PC-3 (cell line): ENCODE results near the gene GFOD2. TPM values are rescaled to one million over a fixed set of nuclear protein-coding genes. Genes with fewer than 3 reads are reported as not detected.
A peak's percentile ranks its signal among the peaks of the same experiment; 100 is the strongest.

Source experiments
- ATAC-seq: fragments of 200-7000 bp; cut with Tn5 transposase; 2 replicates; pipeline ENCODE4 v1.9.1; 2020; ENCODE audit warnings: mild to moderate bottlenecking, moderate library complexity
- BruUV-seq: library from RNA; stranded (reverse); fragments of 400-500 nt; replicated peaks from 2 replicates; lab custom pipeline; 2021; lab: Mats Ljungman, UMichigan
- CTCF ChIA-PET: fragments of 300-600 bp; sonication (Branson Sonifier 250); formaldehyde crosslinking; loops from one replicate; lab custom pipeline; 2022; ENCODE audit warnings: antibody characterized with exemption; lab: Charles Lee
- POLR2A ChIA-PET: fragments of 300-600 bp; sonication (Branson Sonifier 250); formaldehyde crosslinking; loops from one replicate; lab custom pipeline; 2022; ENCODE audit warnings: antibody characterized with exemption; ENCODE audit not compliant: unreplicated experiment; lab: Charles Lee
- DNase-seq: peaks from one replicate; pipeline ENCODE4 v3.0.0-alpha.2; 2015
- H2AFZ ChIP-seq: fragments of 300-600 bp; sonication (generic); 2 replicates; pipeline ENCODE4 v1.6.0; 2016; ENCODE audit warnings: antibody characterized with exemption, low read length
- H3F3A ChIP-seq: fragments of 300-600 bp; sonication (generic); one replicate; pipeline ENCODE4 v1.6.0; 2017; ENCODE audit warnings: antibody characterized with exemption, low read length, control low read depth, mild to moderate bottlenecking; ENCODE audit not compliant: unreplicated experiment
- H3K27ac ChIP-seq: fragments of 300-600 bp; sonication (generic); 2 replicates; pipeline ENCODE4 v1.5.1; 2016; ENCODE audit warnings: mild to moderate bottlenecking, low read length
- H3K27me3 ChIP-seq: fragments of 300-600 bp; sonication (generic); 2 replicates; pipeline ENCODE4 v1.6.1; 2016; ENCODE audit warnings: low read length, mixed read lengths
- H3K36me3 ChIP-seq: fragments of 300-600 bp; sonication (generic); 2 replicates; pipeline ENCODE4 v1.6.1; 2016; ENCODE audit warnings: low read depth, mixed run types, low read length, mixed read lengths
- H3K4me1 ChIP-seq: fragments of 300-600 bp; sonication (generic); 2 replicates; pipeline ENCODE4 v1.5.1; 2016; ENCODE audit warnings: low read length; ENCODE audit not compliant: insufficient read depth
- H3K4me2 ChIP-seq: fragments of 300-600 bp; sonication (generic); 2 replicates; pipeline ENCODE4 v1.6.0; 2016; ENCODE audit warnings: low read length
- H3K4me3 ChIP-seq: fragments of 300-600 bp; sonication (generic); 2 replicates; pipeline ENCODE4 v1.5.1; 2016; ENCODE audit warnings: mild to moderate bottlenecking, low read length, mixed read lengths
- H3K79me2 ChIP-seq: fragments of 300-600 bp; sonication (generic); 2 replicates; pipeline ENCODE4 v1.6.1; 2017; ENCODE audit warnings: low read length, mixed read lengths
- H3K9ac ChIP-seq: fragments of 300-600 bp; sonication (generic); 2 replicates; pipeline ENCODE4 v1.6.0; 2016; ENCODE audit warnings: mild to moderate bottlenecking, low read length
- H3K9me2 ChIP-seq: fragments of 300-600 bp; sonication (generic); replicated peaks from 2 replicates; pipeline ENCODE4 v1.6.1; 2016; ENCODE audit warnings: mixed run types, low read length, mixed read lengths
- H3K9me3 ChIP-seq: fragments of 300-600 bp; sonication (generic); 2 replicates; pipeline ENCODE4 v1.6.1; 2016; ENCODE audit warnings: low read length, mixed read lengths
- H4K20me1 ChIP-seq: fragments of 300-600 bp; sonication (generic); 2 replicates; pipeline ENCODE4 v1.6.1; 2016; ENCODE audit warnings: low read length, mixed read lengths
- EZH2 ChIP-seq: fragments of 300-600 bp; sonication (generic); IDR thresholded peaks from one replicate; pipeline ENCODE4 v1.6.1; 2017; ENCODE audit warnings: antibody characterized with exemption, mild to moderate bottlenecking, low read length; ENCODE audit not compliant: unreplicated experiment
- EZH2phosphoT487 ChIP-seq: fragments of 300-600 bp; sonication (generic); IDR thresholded peaks from 2 replicates; pipeline ENCODE4 v1.6.1; 2018; ENCODE audit warnings: mild to moderate bottlenecking, antibody characterized with exemption, low read length, borderline replicate concordance
- intact Hi-C: fragments of 100-400 bp; cut with micrococcal nuclease; formaldehyde crosslinking; loops from 2 replicates; pipeline ENCODE4 v1.9.0; 2023
- total RNA-seq: library from RNA; depleted of rRNA; stranded (reverse); fragments of >200 nt; gene quantifications from 2 replicates; pipeline ENCODE4 v1.2.3, GENCODE V29; 2014
- TF ChIP-seq, protein P1 (sequence below): fragments of 300-600 bp; sonication (generic); conservative IDR thresholded peaks from 2 replicates; pipeline ENCODE4 v1.5.1; 2017; ENCODE audit warnings: antibody characterized with exemption, low read depth, mild to moderate bottlenecking, low read length

Gene GFOD2
- total RNA-seq, 1 experiment from 2014 or later: 21.8 TPM

DNA sequence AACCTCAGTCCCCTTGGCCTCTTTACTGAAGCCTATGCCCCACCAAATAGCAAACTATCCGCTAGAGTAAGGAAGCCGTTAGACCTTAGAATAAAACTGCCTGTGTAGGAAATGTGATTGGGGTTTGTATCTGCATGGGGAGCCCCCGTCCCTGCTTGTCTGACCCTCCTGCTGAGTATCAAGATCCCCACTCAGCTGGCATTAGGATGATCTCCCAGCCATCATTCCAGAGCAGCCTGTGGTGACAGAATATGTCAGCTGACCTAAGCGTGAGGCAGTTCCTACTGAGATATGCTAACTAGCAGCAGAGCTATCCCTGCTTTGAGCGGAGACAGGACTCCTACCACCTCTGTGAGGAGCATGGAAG lies 645 bp upstream of the GFOD2 start:
- DNase-seq (no peak), ATAC-seq (peak; percentile 43)
- intact Hi-C loops: loop anchor here (5.0 kb wide), 1 partner anchor 88 kb away; the partner anchor contains the start of genes RANBP10 and TSNAXIP1
- no peaks in the 10 kb centered on the region for H3K36me3 ChIP-seq
- H3K27me3 ChIP-seq: no peaks in the 10 kb centered on the region
- H3F3A ChIP-seq: no peaks in the 10 kb centered on the region
- peaks cover 31% of the 10 kb centered on the region for H3K4me1 ChIP-seq
- ChIA-PET CTCF (interaction anchor here (0.5 to 1.3 kb wide), 3 partner anchors 11 to 97 kb away, joined by 3 to 4 read pairs (median 3); no protein-coding TSS in a partner anchor), POLR2A (interaction anchor here (0.6 kb wide), 2 partner anchors 21 to 39 kb away, joined by 3 to 4 read pairs; no protein-coding TSS in a partner anchor)
- peak overlapping the region; percentile 97 for H3K4me3 ChIP-seq
- peak overlapping the region; percentile 94 for H3K9ac ChIP-seq
- TF ChIP-seq, protein P1, sequence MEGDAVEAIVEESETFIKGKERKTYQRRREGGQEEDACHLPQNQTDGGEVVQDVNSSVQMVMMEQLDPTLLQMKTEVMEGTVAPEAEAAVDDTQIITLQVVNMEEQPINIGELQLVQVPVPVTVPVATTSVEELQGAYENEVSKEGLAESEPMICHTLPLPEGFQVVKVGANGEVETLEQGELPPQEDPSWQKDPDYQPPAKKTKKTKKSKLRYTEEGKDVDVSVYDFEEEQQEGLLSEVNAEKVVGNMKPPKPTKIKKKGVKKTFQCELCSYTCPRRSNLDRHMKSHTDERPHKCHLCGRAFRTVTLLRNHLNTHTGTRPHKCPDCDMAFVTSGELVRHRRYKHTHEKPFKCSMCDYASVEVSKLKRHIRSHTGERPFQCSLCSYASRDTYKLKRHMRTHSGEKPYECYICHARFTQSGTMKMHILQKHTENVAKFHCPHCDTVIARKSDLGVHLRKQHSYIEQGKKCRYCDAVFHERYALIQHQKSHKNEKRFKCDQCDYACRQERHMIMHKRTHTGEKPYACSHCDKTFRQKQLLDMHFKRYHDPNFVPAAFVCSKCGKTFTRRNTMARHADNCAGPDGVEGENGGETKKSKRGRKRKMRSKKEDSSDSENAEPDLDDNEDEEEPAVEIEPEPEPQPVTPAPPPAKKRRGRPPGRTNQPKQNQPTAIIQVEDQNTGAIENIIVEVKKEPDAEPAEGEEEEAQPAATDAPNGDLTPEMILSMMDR: no peak
- TF ChIP-seq EZH2: no peak
- TF ChIP-seq EZH2phosphoT487: no peak
- BruUV-seq: TSS peak; percentile 98
- no peaks in the 10 kb centered on the region for H4K20me1 ChIP-seq
- peak overlapping the region; percentile 100 for H3K4me2 ChIP-seq
- H3K27ac ChIP-seq: no peak overlapping the region
- no peaks in the 10 kb centered on the region for H3K9me3 ChIP-seq
- peaks cover 42% of the 10 kb centered on the region for H3K79me2 ChIP-seq
- no peaks in the 10 kb centered on the region for H3K9me2 ChIP-seq
- peak overlapping the region; percentile 64; the same call in 1 of the 2 replicates for H2AFZ ChIP-seq

DNA sequence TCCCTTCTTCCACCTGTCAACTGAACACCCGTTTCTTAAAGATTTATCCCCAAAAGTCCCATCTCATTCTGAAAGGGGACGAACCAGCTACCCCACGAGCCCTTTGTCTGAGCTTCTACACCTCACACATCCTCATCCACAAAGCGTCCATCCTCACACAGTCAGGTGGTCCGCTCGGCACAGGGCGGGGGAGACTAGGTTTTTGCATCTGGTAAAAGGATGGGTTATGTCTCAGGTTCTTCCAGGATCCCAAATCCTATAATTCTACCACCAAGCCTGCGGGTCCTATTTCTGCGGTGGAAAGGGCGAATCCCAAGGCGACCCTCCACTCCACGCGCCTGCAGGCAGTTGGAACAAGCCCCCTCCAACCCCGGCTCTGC lies 458 bp downstream of the GFOD2 start:
- BruUV-seq: no TSS peak
- ChIA-PET POLR2A (interaction anchor here (0.6 kb wide), 1 partner anchor 166 kb away, joined by 3 read pairs; the partner anchor contains the start of gene NRN1L), CTCF (interaction anchor here (1.3 kb wide), 1 partner anchor 98 kb away, joined by 4 read pairs; no protein-coding TSS in a partner anchor)
- H3F3A ChIP-seq: no peaks in the 10 kb centered on the region
- no peaks in the 10 kb centered on the region for H3K9me3 ChIP-seq
- H3K4me1 ChIP-seq: peaks cover 26% of the 10 kb centered on the region
- H3K9me2 ChIP-seq: no peaks in the 10 kb centered on the region
- TF ChIP-seq EZH2phosphoT487: no peak
- no peak for TF ChIP-seq EZH2
- TF ChIP-seq, protein P1: no peak
- H3K4me3 ChIP-seq: peak overlapping the region; percentile 97
- intact Hi-C loops: no loop called here
- H3K27ac ChIP-seq: no peak overlapping the region
- H3K36me3 ChIP-seq: no peaks in the 10 kb centered on the region
- DNase-seq: no peak
- H3K4me2 ChIP-seq: peak overlapping the region; percentile 100
- H3K9ac ChIP-seq: peak overlapping the region; percentile 94
- H4K20me1 ChIP-seq: no peaks in the 10 kb centered on the region
- peak overlapping the region; percentile 64 for H2AFZ ChIP-seq
- H3K27me3 ChIP-seq: no peaks in the 10 kb centered on the region
- peak; percentile 6; the same call in 1 of the 2 replicates for ATAC-seq
- peaks cover 53% of the 10 kb centered on the region for H3K79me2 ChIP-seq

DNA sequence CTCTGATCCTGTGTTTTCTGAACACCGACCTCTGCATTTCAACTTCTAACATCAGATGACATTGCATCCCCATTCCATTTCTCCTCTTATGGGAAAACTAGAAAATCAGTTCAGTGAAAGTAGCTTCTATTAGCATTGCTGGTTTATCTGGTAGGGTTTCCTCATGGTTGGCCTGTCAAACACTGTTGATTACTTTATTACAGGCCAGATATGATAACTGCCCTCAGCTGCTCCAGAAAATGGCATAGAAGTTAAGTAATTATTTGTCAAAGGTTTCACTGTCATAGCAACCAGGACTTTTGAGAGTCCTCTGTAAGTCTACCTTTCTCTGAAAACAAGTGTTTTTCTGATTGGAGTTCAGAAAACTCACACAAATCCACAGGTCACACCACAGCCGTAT lies 3.0 kb downstream of the GFOD2 start:
- Histone ChIP-seq H4K20me1 (0 out of 2 replicates have a peak, but pooled peaks cover 5% of the 10 kb centered on the region), H3K36me3 (no peaks in the 10 kb centered on the region), H3K9me3 (no peaks in the 10 kb centered on the region), H2AFZ (no peak overlapping the region), H3K4me1 (peaks cover 16% of the 10 kb centered on the region), H3F3A (no peaks in the 10 kb centered on the region), H3K79me2 (peaks cover 70% of the 10 kb centered on the region), H3K27ac (no peak overlapping the region), H3K9ac (no peak overlapping the region), H3K9me2 (no peaks in the 10 kb centered on the region), H3K27me3 (no peaks in the 10 kb centered on the region), H3K4me3 (no peak overlapping the region), H3K4me2 (no peak overlapping the region)
- no TSS peak for BruUV-seq
- ATAC-seq: no peak
- TF ChIP-seq EZH2phosphoT487 (no peak), EZH2 (no peak)
- TF ChIP-seq, protein P1: no peak
- intact Hi-C loops: no loop called here
- DNase-seq: no peak
- CTCF ChIA-PET: no interaction called here
- POLR2A ChIA-PET: interaction anchor here (0.6 kb wide), 1 partner anchor 70 kb away, joined by 10 read pairs; no protein-coding TSS in a partner anchor
